EH (cell line): Measurements from ENCODE around the gene IL1RAPL1.

Source experiments
- DNase-seq: peaks from one replicate; pipeline ENCODE4 v3.0.0-alpha.2; 2015; ENCODE audit warnings: low read depth

IL1RAPL1 gene

DNA sequence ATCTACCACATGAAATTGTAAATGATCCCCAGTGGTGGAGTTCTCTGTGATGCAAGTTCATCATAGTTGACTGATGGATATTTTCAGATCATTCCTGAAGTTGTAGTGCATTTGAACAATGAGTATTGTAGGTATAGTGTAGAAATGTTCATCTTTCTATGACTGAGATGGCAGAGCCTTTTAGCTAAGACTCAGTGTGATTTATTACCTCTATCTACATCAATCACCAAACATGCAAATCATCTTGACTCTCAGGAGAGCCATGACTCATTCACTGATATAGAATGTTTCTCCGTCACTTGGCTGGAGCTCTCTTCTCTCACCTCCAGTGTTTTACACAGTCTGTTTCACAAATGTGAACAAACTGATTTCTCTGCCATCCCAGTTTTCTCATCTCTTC is 392.6 kb downstream of the IL1RAPL1 start:
- no peak for DNase-seq

DNA sequence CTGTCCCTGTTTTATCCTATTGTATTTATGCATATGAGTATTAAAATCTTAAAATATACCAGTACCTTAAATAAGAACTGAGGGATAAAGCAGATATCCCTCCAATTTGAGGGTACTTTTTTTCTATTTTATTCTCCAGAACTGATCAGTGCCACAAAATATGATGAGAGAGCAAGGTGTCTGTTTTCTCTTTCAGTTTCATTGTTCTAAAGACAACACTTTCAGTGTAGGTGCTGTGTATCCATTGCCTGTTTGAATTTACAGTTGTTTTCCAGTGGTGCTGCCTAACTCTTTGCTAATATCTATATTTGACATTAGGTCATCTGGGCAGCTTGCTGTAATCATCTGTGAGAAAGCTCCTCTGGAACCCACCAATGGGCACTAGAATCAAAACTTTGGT is 394.7 kb downstream of the IL1RAPL1 start:
- no peak for DNase-seq

DNA sequence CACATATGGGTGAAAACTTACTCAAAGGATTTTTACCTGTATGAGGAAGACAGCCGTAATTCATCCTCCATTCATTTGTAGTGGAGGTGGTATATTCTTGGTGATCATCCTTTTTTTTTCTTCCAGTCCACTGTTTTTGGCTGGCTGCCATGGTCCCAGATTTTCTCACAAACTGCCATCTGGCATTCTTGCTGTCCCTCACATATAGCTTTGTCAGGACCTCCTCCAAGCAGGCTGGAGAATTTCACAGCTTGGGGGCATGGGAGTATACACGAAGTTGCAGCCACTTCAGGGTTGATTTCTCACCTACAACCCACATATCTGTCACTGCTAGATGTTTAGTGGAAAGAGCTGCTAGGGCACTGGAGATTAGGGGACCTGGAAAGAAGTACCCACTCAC is 401.0 kb downstream of the IL1RAPL1 start:
- DNase-seq = no peak

DNA sequence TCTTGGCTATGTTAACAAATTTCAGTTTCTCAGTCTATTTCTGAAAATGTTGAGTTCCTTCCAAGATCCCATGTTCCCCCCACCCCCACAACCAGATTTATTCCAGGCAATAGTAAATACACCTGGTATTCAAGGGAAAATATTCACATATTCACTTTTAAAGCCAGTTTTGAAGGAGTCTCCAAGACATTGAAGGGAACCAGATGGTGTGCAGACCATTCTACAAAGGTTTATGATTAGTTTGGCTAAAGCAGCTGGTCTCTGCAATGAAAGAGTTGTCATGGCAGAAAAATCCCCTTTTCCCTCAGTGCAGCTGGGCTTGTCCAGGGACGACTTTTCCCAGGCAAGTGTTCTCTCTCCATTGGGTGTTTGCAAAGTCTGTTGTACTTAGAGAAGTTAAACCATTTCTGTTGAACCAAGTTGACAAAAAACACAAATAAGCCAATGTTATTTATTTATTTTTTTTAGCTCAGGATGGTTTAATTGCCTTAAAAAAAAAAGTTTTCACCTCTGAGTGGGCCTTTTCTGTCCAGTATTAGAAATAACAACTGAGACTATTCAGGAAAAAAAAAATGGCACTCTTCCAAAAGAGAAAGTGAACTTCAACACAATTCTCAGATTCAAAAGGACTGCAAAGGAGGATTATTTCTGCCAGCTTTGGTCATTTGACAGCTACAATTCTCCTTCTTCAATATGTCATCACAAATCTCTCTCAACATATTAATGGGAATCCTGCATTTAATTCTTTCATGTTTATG is 410.6 kb downstream of the IL1RAPL1 start:
- no peak for DNase-seq

DNA sequence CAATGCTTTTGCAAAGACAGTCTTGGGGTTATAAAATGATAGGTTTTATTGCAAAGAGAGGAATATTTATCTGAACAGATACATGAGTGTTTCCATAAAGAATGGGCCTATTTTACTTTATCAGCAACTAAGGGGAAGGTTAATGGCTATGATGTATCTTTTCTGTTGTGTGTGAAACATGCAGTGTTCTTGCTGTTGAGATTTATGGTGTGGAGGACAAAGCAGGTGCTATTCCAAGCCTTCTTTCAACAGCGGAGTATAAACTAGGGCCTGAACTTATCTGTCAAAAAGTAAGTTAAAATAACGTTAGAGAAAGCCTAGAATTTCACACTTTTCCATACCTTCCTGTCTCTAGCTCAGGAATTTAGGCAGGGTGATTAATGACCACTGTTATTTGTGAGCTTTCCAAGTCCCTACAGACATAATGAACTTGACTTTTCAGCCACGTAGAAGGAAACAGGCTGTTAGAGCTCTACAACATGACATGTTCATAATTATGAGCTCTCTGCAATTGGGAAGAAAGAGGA is 411.4 kb downstream of the IL1RAPL1 start:
- DNase-seq = no peak

DNA sequence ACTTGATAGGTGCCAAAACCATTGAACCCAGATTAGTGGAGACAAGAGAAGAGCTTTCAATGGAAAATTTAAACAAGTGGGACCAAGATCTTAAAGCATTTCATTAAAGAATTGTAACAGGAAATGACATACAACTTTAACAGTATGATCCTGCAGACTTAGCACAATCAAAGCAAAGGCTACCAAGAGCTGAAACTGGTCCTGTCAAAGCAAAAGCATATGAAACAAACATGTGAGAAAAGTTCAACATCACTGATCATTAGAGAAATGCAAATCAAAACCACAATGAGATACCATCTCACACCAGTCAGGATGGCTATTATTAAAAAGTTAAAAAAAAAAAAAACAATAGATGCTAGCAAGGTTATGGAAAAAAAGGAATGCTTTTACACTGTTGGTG is 425.6 kb downstream of the IL1RAPL1 start:
- DNase-seq = no peak

DNA sequence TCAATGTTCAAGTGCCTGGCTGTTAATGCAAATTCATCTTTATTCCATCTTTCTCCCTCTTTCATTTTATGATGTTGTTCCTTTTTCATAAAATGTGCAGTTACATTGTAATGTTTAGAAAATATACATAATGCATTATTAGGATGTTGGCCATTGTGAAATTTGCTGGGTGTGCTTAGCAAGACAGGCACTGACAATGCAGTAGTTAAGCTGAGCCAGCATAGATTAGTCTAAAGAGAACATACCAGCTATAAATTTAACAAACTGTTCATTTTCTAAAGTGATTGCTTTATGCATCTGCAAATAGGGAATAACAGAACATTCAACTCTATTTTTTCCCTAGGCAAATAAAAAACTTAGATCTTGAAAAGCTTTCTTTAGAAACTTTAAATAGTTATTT is 436.0 kb downstream of the IL1RAPL1 start:
- DNase-seq = no peak

DNA sequence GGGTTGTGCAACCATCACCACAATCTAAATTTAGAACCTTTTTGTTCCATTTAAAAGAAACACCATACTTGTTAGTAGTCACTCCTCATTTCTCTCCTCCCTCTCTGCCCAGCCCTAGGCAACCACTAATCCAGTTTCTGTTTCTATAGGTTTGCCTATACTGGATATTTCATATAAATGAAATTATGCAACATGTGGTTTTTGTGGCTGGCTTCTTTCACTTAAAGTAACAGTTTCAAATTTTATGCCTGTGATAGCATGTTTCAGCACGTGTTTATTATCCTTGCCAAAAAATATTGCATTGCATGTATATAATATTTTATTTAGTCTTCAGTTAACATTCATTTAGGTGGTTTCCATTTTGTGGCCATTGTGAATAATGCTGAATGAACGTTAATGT is 437.6 kb downstream of the IL1RAPL1 start:
- no peak for DNase-seq

DNA sequence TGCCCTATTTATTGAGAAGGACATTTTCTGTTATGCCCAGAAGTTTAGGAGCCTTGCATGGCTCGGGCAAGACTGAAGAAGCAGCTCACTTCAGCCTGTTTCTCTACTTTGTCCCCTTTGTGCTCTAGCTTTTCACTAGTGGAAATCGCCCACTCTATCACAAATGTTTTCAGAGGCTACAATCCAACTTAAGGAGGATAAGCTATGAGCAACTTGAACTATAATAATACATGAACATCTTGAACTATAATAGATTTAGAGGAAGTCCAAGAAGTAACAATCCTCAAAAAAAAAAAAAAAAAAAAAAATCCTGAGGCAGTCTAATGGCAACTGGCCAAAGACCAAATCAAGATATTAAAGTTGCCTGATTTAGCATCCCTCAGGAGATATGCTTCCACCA is 452.3 kb downstream of the IL1RAPL1 start:
- DNase-seq = no peak

DNA sequence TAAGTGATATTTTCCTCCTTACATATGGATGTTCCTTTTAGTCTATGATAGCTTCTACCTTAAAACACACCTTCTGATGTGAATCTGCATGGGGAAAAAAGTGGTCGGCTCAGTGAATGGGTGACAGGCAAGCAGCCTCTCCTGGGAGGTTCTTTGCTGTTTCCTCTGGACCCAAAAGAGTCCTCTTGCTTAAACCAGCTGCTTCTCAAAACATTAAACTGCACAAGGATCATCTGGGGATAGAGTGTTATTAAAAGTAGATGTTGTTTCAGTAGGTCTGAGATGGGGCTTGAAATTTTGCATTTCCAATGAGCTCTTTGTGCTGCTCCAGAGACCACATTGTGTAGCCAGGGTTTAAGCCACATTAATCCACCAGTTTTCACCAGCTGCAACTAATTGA is 452.9 kb downstream of the IL1RAPL1 start:
- DNase-seq = no peak

DNA sequence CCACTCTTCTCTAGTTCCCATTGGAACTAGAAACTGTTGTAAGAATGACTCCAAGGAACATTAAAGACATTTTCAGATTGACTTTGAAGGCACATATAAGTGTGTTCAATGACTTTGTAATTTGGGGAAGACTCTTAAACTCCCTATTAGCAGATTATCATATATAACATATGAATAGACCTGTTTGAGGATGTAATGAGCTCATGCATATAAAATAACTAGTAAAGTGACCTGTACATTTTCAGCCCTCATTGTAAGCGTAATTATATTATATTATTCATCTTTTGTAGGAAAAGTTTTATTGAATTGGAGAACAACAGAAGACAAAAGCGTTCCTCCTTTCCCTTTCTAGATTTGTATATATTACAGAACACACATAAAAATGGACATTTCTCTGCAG is 455.1 kb downstream of the IL1RAPL1 start:
- no peak for DNase-seq

DNA sequence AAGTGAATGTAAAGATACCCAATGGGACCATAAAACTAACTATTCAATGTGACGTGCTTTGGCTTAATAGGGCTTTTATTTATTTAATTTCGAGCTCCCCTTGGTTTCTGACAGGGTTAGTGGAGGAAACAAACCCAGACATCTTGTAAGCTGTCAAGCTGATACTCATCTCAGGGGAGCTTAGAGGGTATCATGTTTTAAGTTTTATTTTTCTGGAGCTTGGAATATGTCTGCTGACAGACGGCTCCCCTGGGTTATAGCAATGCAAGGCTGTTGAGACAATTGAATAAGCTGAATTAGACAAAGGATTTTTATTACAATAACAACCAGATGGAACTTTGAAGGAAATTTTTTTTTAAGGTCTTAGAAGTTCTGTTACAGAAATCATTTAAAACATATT is 456.5 kb downstream of the IL1RAPL1 start:
- DNase-seq = no peak

DNA sequence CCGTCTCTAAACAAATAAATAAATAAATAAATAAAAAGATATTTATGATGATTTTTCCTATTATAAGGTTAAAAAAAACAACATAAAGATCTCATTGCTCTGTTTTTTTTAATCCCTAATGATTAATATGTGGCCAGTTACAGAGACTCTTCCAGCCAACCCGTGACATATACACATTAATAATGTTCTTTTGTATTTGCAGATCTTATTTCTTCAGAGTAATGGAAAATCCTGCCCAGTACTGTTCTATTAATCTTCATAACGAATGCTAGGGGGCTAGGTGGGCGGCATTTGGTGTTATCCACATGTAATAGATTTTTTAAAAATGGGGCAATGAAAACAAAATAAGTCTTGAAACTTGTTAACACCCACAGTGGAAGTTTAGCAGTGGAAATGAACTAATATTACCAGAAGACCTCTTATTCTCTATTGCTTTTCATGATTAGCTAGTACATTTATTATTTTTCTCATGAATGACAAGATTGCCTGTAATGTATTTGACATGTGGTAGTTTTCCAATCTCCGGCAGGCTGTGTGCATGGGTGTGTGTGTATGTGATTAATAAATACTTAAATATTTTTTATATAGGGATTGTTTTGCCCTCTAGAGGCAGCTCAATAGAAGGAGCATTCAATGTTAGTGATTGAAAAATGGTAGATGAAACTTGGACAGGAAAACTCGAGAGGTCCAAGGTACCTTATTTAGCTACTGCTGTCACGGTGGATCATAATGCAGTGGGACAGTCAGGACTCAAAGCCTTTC is 457.4 kb downstream of the IL1RAPL1 start:
- DNase-seq = no peak

DNA sequence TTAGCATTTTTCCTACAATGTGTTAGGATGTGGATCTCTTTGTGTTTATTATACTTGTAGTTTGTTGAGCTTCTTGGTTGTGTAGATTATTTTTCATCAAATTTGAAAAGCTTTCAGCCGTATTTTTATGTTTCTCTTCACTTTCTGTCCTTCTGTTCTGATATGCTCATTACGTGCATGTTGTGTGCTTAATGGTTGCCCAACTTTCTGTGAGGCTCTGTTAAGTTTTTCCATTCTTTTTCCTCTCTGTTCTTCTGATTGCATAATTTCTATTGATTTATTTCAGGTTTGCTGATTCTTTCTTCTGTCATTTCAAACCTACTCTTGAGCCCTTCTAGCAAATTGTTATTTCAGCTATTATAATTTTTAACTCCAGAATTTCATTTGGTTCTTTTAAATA is 478.2 kb downstream of the IL1RAPL1 start:
- DNase-seq = no peak

DNA sequence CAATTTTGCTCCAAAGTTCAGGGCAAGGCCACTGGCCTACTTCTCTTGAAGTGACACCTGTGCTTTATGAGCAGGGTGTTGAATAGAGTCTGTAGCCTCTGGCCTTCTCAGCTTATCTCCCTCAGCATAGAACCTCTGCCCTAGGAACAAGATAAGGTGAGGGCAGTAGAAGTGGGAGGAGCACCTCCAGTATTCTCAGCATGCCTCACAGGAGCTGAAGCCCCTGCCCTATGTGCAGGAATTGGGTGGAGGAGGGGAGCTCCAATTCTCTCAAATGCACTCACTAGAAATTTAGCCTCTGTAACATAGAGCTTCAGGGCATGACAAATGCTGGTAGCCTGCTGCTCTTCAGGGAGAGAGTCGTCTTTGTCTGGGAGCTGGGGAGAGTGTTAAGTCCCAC is 479.3 kb downstream of the IL1RAPL1 start:
- no peak for DNase-seq

DNA sequence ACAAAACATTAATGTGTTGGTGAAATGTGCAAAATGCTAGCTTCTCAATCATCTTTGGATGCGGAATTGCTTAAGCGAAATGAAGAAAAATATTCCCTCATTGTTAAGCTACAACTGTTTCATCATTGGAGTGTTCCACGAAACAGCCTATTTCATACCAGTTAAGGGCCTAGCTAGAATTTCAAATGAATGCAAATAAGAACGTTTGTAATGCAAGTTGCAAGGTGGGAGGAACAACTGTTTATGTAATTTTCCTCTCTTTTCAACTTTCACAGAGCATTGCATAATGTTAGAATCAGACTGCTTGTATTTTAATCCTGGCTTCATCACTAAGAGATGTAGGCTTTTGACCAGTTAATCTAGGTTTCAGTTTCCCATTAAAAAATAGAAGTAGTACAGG is 480.1 kb downstream of the IL1RAPL1 start:
- no peak for DNase-seq

DNA sequence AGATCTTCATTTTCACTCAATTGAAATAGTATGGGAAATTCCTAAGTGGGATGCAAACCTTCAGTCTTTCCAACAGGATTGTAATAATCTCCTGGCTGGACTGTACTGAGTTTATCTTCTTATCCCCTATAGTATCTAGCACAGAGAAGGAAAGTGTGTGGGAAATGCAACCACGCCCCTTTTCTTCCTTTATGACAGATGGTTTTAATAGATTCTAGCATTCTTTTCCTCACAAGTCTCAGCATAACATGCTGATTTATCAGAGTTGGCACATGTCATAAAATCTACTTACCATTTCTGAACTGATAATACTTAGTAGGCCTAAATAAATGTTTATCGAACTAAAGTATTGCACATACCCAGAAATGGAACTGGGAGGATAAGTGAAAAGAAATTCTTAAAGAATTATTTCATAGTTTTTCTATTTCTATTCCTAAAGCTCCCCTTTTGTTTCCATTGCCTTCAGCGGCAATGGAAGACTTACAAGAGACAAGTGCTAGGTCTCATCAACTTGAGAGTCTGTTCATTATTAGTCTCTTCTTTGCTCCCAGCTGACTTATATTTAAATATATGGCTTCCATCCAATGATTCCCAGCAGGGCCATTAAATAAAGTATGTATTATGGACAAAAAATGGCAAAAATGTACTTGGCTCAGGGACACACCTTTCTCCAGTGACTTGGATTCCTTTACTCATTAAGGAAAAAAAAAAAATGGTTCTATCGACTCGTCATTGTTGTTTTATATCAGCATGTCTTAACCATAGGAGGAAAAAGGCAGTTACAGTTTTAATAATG is 484.5 kb downstream of the IL1RAPL1 start:
- DNase-seq = peak; percentile 25

DNA sequence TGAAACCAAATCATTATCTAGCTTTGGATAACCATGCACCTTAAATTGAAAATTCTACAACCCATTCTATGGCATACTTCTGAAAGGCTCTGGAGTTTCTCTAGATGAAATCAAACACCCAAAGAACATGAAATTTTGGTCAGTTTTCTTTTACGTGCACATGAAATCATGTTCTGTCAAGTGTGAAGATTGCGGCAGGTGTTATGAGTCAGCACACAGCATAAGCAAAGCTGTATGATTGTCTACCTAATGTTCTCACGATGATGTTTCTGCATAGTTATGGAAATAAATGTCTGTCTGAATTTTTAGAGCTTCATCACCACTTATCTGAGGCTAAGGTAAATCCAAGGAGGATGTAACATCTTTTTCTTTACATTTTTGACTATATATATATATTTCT is 495.3 kb downstream of the IL1RAPL1 start:
- no peak for DNase-seq

DNA sequence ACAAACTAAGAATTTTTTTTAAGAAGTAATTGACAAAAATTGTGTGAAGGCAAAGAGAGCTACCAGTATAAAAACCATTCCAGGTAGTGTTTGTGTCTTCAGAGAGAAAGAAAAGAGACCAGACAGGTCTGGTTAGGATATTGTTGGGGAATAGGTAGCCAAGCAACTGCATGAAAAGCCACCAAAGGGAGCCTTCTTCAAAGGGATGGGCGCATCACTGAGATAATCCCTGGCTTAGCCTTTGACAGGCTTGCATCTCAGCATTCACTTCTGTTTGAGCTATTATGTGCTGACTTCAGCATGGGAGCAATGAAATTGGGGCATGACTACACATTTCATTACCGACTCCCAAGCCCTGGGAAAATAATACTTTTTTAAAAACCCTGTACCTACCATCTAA is 496.6 kb downstream of the IL1RAPL1 start:
- no peak for DNase-seq

DNA sequence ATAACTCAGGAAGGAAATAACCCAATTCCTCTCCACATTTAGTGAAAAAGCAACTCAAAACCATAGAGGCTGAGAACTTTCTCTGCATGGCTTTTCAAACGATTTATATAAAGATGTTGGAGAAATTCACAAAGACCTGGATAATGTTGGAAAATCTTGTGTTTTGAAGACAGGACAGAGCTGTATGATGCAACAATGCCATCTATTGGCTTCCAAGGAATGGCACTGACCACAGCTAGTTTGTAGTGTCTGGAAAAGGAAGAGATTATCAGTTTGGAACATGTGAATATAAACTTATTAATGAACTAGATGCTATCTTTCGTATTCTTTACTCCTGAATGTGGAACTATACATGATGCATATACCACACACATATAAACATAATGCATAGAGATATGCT is 503.6 kb downstream of the IL1RAPL1 start:
- DNase-seq = peak; percentile 0

DNA sequence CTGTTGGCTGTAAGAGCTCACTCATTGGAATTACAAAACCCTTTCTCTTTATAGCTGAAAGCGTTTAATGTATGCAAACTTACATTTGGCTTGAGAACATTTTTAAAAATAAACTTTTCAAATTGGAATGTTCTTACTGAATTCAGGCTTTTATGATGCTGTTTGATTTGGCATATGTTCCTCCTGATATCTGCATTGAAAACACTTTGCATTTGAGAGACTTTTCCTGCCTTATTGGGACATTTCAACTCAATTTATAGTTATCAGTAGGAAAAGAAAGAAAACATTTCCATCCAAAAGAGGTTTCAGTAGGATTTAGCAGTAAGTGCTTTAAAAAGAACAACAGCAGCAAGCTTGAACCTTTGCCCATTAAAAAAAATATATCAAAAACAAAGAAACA is 520.0 kb downstream of the IL1RAPL1 start:
- no peak for DNase-seq

DNA sequence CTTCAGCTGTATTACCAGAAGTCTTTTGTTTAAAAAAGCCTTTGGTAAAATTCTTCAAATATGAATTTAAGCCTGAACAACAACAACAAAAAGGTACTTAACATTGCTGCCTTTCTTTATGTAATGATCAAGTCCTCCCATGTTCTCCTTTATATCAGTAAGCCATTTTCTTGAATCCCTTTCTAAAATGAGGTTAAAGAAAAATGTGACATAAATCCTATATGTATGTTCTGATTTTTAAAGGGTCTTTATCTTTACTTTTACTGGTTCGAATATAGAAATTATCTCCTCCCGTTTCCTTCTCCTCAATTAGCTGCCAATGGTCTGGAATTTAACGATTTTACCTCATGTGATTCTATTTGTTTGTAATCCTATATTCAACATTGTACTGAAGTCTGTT is 522.8 kb downstream of the IL1RAPL1 start:
- no peak for DNase-seq

DNA sequence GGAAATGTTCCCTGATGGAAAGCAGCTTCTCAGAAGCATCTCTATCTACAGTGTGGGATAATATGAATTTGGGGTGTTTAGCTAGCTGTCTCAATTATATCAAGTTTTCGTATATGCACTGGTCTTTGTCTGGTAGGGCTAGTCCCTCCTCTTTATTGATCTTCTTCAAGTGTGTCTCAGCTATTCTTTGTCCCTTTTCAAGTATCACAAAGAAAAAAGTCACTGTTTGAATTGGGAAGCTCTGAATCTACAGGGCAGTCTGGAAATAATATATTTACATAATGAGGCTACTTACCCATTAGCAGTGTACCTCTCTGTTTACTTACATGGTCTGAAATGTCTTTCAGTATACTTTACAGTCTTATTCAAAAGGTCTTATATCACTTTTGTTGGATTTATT is 526.0 kb downstream of the IL1RAPL1 start:
- no peak for DNase-seq
